ENCODE results near the gene IL5RA. TPM values are rescaled to one million over a fixed set of nuclear protein-coding genes. Genes with fewer than 3 reads are reported as not detected.

The IL5RA gene
- total RNA-seq, 1 experiment from 2014 or later, result not detected

- Histone ChIP-seq H4K20me1 (ENCODE audit: insufficient read depth) (no peaks in the 10 kb centered on the region), H3K27ac (ENCODE audit: low read depth, low read length) (no peak overlapping the region), H3K27me3 (ENCODE audit: insufficient read depth, low read length) (no peaks in the 10 kb centered on the region), H3K4me1 (ENCODE audit: control insufficient read depth in 1 of 2, insufficient read depth in 2 of 2, low read length in 2 of 2) (no peaks in the 10 kb centered on the region), H3K9me3 (ENCODE audit: control insufficient read depth in 1 of 2, insufficient read depth in 1 of 2, low read depth in 1 of 2, low read length in 2 of 2) (no peaks in the 10 kb centered on the region), H3K4me3 (replicated peaks in 1 of 2; ENCODE audit: low read depth in 1 of 2, low read length in 2 of 2) (no peak overlapping the region), H2AFZ (ENCODE audit: low read depth, low read length, poor library complexity, severe bottlenecking) (no peak overlapping the region), H3K9me2 (ENCODE audit: insufficient read depth) (no peaks in the 10 kb centered on the region), H3K79me2 (ENCODE audit: insufficient read depth, low read length) (no peaks in the 10 kb centered on the region), H3K9ac (ENCODE audit: low read length) (no peak overlapping the region), H3K36me3 (ENCODE audit: control insufficient read depth in 1 of 2, insufficient read depth in 2 of 2, low read length in 2 of 2) (no peaks in the 10 kb centered on the region), H3K4me2 (ENCODE audit: low read length) (no peak overlapping the region)
- RAD21 ChIA-PET (ENCODE audit: low non-redundant PET in 1 of 2, low total read pairs in 2 of 2, uncharacterized antibody in 2 of 2, unreplicated experiment in 2 of 2), result no interaction called here
- ATAC-seq (no peak), DNase-seq (ENCODE audit: low read depth, low spot score) (no peak)
- BruUV-seq (replicated peaks), result no TSS peak
- TF ChIP-seq EZH2phosphoT487 (IDR thresholded peaks at IDR 0.05; ENCODE audit: borderline replicate concordance) (no peak), JUND (IDR thresholded peaks at IDR 0.05) (no peak), SIN3A (IDR thresholded peaks at IDR 0.05; ENCODE audit: low read depth) (no peak), RAD21 (IDR thresholded peaks at IDR 0.05; ENCODE audit: low read depth) (no peak), SP1 (IDR thresholded peaks at IDR 0.05; ENCODE audit: low read depth) (no peak), ZNF274 (IDR thresholded peaks at IDR 0.05; ENCODE audit: low read depth, low read length) (no peak), CEBPB (IDR thresholded peaks at IDR 0.05; ENCODE audit: low read depth) (no peak), TCF7L2 (IDR thresholded peaks at IDR 0.05; ENCODE audit: borderline replicate concordance, extremely low read depth, insufficient read depth, insufficient read length) (no peak), REST (IDR thresholded peaks at IDR 0.05; ENCODE audit: low read depth) (no peak), CBX3 (IDR thresholded peaks at IDR 0.05; ENCODE audit: low read depth) (no peak), POLR2A (IDR thresholded peaks at IDR 0.05; ENCODE audit: borderline replicate concordance, extremely low read depth, insufficient read depth, insufficient read length) (no peak), ATF3 (IDR thresholded peaks at IDR 0.05) (no peak), YY1 (IDR thresholded peaks at IDR 0.05; ENCODE audit: extremely low read depth, insufficient replicate concordance, low read depth, low read length) (no peak), CTCF (IDR thresholded peaks at IDR 0.05 in 2 of 3, conservative IDR thresholded peaks at IDR 0.05 in 1 of 3; ENCODE audit: borderline replicate concordance in 1 of 3, insufficient read depth in 1 of 3, low read depth in 2 of 3, low read length in 2 of 3) (no peak), SRF (IDR thresholded peaks at IDR 0.05; ENCODE audit: low read depth) (no peak), FOSL1 (IDR thresholded peaks at IDR 0.05; ENCODE audit: low read depth) (no peak), ELF1 (IDR thresholded peaks at IDR 0.05; ENCODE audit: borderline replicate concordance, low read depth) (no peak)
- TF ChIP-seq, protein P1, sequence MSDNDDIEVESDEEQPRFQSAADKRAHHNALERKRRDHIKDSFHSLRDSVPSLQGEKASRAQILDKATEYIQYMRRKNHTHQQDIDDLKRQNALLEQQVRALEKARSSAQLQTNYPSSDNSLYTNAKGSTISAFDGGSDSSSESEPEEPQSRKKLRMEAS (IDR thresholded peaks at IDR 0.05), result no peak
- intact Hi-C loops (cut with micrococcal nuclease), result no loop called here
- POLR2A ChIA-PET, result no interaction called here
- CTCF ChIA-PET, result no interaction called here
These were observed 71.8 kb downstream of the IL5RA start for GRCh38 chr3:3038201-3038991.
